ENCODE measurements around the gene TMEM101.
"Not testable (repeated sequence)": the region's sequence is repeated elsewhere in the genome, so short reads cannot be mapped to it uniquely, and the experiment has no call there.

Gene TMEM101

DNA sequence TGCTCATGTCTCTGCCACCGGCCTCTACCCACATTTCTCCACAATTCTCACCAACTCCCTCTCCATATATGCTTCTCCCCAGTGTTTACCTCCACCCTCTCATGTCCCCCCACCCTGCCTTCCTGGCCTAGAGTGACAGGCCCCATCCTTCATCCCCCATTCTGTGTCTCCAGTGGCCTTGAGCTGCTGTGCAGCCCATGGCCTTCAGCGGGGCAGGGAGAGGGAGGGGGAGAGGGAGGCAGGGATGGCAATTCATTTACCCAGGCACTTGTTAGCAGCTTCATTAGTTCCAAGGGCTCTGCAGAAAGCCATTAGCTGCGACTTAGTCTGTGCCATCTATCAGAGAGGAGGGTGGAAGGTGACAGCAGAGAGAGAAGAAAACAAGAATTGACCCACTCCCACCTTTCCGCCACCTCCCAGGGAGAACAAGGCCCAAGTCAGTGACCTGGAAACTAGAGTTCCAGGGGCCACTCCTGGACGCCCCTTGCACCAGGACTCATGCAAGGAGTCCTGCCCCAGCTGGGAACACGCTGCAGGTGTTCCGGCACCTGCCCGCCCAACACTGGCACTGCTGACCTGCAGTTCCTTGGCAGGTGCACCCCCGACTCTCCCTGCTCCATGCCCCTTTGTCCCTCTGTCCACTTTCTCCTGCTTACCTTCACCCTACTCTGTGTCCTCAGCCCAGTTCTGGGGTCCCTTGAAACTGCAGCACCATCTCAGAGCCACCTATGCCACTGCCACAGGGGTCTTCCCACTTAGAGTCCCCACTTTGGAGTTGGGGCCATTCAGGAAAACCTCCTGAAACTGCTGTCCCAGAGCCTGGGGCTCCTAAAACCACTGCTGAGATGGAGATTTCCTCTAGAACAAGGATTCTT lies 37.6 kb downstream of the TMEM101 start:
- DNase-seq (ENCODE audit: extremely low read depth in 1 of 2, low read depth in 1 of 2) = no peak

DNA sequence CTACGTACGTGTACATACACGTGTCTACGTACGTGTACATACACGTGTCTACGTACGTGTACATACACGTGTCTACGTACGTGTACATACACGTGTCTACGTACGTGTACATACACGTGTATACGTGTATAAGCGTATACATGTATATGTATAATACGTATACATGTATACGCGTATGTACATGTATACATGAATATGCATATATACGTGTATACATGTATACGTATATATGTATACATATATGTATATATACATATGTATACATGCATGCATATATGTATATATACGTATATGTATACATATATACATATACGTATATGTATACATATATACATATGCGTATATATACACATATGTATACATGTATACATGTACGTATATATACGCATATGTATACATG lies 38.9 kb downstream of the TMEM101 start:
- DNase-seq (ENCODE audit: extremely low read depth in 1 of 2, low read depth in 1 of 2) = no peak

DNA sequence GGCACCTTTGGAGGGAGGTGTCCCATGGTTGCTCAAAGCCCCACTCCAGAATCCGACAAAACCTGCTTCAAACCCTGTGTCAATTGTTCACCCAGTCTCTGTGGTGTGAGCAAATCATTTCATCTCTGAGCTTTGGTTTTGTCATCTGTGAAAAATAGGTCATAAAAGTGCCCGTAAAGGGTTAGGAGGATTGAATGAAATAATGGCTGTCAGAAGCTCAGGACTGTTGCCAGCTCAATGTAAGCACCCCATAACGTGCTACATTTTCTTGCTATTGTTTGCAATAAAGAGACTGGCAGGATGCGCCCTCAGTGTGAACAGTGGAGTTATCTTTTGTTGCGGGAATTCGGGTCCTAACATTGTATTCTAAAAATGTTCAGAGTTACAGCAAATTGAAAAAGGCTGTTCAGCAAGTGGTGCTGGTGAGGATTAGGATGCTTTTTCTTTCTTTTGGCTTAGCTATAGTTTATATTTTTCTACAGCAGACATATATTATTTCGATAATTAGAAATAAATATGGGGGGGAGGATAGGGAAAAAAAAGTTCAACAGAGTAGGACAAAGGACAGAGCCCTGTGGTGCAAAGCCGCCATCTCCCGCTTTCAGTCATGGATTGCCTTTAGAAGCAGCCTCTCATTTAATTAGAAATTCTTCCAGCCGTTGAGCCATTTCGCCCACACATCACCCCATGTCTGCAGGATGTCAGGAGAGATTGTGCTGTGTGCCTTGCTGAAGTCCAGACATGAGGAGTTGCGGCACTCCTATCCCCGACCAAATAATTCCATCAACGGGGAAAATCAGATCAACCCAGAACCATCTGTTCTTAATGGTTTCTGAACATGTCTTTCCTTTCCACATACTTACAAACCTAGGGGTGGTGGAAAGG lies 40.1 kb downstream of the TMEM101 start:
- DNase-seq (ENCODE audit: extremely low read depth in 1 of 2, low read depth in 1 of 2) = no peak

DNA sequence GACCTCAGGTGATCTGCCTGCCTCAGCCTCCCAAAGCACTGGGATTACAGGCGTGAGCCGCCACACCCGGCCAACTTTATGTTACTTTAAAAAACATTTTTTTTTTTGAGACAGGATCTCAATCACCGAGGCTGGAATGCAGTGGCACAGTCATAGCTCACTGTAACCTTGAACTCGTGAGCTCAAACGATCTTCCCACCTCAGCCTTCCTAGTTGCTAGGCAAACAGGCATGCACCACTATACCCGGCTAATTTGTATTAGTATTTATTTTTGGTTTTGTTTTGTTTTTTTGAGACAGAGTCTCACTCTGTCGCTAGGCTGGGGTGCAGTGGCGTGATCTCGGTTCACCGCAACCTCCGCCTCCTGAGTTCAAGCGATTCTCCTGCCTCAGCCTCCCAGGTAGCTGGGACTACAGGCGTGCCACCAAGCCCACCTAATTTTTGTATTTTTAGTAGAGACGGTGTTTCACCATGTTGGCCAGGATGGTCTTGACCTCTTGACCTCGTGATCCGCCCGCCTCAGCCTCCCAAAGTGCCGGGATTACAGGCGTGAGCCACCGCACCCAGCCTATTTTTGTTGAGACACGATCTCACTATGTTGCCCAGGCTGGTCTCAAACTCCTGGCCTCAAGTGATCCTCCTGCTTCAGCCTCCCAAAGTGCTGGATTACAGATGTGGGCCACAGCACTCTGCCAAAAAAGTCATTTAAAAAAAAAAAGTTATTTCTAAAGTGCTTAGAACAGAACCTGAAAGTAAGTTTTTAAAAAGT lies 42.1 kb downstream of the TMEM101 start:
- not testable (repeated sequence) for DNase-seq (ENCODE audit: extremely low read depth in 1 of 2, low read depth in 1 of 2)

DNA sequence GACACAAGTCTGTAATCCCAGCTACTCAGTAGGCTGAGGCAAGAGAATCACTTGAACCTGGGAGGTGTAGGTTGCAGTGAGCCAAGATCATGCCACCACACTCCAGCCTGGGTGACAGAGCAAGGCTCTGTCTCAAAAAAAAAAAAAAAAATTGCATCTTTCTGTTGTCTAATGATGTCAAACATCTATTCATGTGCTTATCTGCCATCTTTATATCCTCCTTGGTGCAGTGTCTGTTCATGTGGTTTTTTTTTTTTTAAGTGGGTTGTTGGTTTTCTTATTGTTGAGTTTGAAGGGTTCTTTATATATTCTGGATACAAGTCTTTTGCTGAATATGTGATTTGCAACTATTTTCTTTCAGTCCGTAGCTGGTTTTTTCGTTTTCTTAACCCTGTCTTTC lies 43.3 kb downstream of the TMEM101 start:
- DNase-seq (ENCODE audit: extremely low read depth in 1 of 2, low read depth in 1 of 2) = not testable (repeated sequence)

DNA sequence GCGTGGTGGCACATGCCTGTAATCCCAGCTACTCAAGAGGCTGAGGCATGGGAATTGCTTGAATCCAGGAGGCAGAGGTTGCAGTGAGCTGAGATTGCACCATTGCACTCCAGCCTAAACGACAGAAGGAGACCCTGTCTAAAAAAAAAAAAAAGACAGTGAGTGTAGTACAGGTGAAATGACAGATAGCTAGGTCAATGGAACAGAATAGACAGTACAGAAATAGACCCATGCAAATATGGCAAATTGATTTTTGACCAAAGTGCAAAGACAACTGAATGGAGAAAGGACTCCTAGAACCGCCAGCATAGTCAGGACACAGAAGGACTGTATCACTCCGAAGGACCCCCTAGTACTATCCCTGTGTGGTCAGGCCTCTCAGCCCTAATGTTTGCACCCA lies 44.4 kb downstream of the TMEM101 start:
- DNase-seq (ENCODE audit: extremely low read depth in 1 of 2, low read depth in 1 of 2) = no peak

DNA sequence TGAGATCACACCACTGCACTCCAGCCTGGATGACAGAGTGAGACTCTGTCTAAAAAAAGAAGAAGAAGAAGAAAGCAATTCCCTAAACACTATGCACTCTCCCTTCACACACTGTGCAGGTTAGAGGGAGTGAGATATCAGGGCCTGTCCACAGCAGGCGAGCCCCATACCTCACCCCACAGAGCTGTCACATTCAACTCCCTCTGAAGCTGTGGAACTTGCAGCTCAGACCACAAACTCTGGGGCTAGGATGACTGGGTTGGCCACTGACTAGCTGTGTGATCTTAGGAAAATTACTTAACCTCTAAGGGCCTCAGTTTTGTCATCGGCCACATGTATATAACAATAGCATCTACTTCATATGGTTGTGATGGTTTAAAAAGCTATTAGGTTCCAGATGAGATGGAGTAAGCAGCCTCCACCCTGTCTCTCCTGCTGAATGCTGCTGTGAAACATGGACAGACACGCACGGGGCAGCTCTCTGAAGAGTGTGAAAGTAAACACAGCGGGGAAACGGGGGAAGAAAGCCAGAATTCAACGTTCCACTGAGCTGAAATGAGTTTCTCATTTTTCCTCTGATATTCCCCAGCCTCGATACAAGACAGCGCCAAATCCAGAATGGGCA lies 47.4 kb downstream of the TMEM101 start:
- DNase-seq (ENCODE audit: extremely low read depth in 1 of 2, low read depth in 1 of 2) = no peak

DNA sequence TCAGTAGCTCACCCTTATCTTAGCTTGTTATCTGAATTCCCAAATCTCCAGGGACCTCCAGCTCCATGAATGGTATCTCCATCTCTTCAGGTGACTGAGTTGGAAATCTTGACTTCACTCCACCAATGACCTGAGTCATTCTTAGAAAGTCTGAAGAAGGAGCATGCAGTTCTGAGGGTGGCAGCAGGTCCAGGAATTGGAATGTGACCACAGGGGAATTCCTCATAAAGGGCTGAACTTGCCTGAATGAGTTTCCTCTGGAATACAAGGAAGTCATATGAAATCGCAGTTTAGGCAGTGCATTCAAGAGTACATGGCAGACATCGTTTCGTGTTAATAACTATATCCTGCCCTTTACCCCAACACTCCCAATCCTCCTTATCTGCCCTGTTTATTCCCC lies 48.5 kb downstream of the TMEM101 start:
- DNase-seq (ENCODE audit: extremely low read depth in 1 of 2, low read depth in 1 of 2) = no peak

DNA sequence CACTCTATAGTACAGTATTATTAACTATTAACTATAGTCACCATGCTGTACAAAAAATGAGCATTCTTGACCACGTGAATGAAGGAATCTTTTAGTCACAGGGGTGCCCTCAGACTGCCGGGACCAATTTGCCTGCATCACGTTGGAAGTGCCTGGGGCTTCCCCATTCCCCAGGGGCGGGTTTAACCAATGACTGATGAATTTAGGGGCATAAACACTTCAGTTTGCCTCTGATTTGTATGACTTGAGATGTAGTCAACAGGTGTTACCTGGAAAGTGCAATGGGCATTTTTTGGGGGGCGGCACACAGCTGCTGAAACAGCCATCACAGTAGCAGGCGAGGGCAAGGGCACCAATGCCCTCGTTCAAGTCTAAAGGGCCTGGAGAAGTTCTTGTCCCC lies 52.3 kb downstream of the TMEM101 start:
- DNase-seq (ENCODE audit: extremely low read depth in 1 of 2, low read depth in 1 of 2) = no peak

DNA sequence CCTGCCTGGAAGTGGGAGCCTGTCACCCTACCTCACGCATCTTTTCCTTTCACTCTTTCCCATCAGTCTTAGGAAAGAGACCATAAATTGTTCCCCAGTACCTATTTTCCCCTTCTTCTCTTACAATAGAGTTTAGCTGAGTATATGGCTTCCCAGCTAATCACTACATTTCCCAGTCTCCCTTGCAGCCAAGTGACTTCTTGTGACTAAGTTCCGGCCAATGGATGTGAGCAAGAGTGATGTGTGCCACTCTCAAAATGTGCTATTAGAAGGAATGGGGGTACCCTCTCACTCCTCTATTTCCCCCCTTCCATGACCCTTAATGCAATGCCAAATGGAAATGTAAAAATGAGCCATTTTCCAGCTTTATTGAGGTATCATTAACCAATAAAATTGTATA lies 52.8 kb downstream of the TMEM101 start:
- no peak for DNase-seq (ENCODE audit: extremely low read depth in 1 of 2, low read depth in 1 of 2)

DNA sequence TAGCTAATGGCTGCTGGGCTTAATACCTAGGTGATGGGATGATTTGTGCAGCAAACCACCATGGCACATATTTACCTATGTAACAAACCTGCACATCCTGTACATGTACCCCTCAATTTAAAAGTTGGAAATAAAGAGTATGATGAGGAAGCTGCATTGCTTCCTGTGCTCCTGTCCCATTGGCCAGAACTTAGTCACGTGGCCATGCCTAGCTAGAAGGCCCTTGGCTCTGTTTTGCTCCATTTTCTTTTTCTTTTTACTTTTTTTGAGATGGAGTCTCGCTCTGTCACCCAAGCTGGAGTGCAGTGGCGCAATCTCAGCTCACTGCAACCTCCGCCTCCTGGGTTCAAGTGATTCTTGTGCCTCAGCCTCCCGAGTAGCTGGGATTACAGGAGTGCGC lies 53.5 kb downstream of the TMEM101 start:
- DNase-seq (ENCODE audit: extremely low read depth in 1 of 2, low read depth in 1 of 2) = not testable (repeated sequence)

Data from activated CD8-positive, alpha-beta memory T cell treated with anti-CD3 and anti-CD28 coated beads for 1 hour (primary cell).